Measurements from ENCODE around the gene TIAM2. TPM values are rescaled to one million over a fixed set of nuclear protein-coding genes. Genes with fewer than 3 reads are reported as not detected.

TIAM2 gene
- total RNA-seq, 1 experiment from 2014 or later, result 3.8 TPM

DNA sequence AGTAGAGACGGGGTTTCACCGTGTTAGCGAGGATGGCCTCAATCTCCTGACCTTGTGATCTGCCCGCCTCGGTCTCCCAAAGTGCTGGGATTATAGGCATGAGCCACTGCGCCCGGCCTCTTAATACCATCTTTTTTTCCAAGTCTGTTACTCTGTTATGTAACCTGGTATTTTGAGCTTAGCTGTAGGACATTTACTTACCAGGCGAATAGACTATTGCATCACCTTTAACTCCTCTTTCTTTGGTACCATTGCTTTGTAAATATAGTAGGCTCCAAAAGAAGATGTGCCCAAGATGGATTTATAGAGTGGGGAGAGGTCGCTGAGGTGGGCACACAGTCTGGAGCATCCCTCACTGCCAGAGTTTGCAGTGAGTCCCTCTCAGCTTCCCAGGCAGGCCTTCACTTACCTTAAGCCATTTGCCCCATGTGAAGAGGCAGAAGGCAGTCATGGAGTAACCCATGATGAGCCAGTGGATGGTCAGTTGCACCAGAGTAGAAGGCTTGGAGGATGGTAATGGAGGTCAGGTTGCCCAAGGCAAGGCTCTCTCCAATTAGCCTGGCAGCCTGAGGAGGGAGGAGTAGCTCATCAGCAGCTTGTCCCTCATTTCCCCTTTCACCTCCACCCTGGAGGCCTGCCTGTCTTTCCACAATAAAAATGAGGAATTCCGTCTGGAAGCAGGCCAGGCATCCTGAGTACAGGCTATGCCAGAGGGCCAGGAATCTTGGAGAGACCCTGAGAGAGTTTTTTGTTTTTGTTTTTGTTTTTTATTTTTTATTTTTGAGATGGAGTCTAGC lies 9.7 kb downstream of the TIAM2 start:
- TF ChIP-seq, protein P1, sequence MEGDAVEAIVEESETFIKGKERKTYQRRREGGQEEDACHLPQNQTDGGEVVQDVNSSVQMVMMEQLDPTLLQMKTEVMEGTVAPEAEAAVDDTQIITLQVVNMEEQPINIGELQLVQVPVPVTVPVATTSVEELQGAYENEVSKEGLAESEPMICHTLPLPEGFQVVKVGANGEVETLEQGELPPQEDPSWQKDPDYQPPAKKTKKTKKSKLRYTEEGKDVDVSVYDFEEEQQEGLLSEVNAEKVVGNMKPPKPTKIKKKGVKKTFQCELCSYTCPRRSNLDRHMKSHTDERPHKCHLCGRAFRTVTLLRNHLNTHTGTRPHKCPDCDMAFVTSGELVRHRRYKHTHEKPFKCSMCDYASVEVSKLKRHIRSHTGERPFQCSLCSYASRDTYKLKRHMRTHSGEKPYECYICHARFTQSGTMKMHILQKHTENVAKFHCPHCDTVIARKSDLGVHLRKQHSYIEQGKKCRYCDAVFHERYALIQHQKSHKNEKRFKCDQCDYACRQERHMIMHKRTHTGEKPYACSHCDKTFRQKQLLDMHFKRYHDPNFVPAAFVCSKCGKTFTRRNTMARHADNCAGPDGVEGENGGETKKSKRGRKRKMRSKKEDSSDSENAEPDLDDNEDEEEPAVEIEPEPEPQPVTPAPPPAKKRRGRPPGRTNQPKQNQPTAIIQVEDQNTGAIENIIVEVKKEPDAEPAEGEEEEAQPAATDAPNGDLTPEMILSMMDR (IDR thresholded peaks at IDR 0.05; ENCODE audit: insufficient read depth in 1 of 2, low read depth in 1 of 2, low read length in 1 of 2, severe bottlenecking in 1 of 2, unreplicated experiment in 1 of 2), result no peak
- H3K27me3 Mint-ChIP-seq (ENCODE audit: insufficient read depth, unreplicated experiment), result no peaks in the 10 kb centered on the region

DNA sequence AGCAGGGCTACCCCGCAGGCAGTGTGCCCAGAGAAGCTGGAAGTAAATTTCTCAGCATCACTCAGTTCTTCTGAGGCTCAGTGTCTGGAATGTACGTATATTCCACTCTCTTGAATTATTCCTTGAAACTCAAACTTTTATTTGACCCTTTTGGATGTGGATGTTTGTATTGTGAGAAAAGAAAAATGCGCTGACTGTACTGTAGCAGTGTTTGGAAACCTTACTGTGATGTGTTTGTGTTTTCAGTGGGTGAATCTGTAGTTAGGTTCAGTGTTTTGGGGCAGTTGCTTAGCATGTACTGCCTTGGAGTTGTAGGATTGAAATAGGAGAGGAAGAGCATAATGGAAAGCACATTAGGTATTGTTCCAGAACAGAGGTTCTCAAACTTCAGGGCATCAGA lies 13.5 kb downstream of the TIAM2 start:
- no peak overlapping the region for H3K27ac Mint-ChIP-seq (ENCODE audit: unreplicated experiment)
- CTCF ChIA-PET, result no interaction called here
- H3K4me1 ChIP-seq, result no peaks in the 10 kb centered on the region
- H3K9me3 Mint-ChIP-seq (ENCODE audit: unreplicated experiment), result no peaks in the 10 kb centered on the region
- no peaks in the 10 kb centered on the region for H3K36me3 ChIP-seq (ENCODE audit: control insufficient read depth, insufficient read depth, low read length)
- no peak overlapping the region for H3K4me3 Mint-ChIP-seq (ENCODE audit: unreplicated experiment)
- no peak for DNase-seq
- H3K36me3 Mint-ChIP-seq (ENCODE audit: insufficient read depth, unreplicated experiment), result no peaks in the 10 kb centered on the region
- POLR2A ChIA-PET, result no interaction called here
- no peak overlapping the region for H3K4me3 ChIP-seq (ENCODE audit: low read depth, low read length)
- no peaks in the 10 kb centered on the region for H3K27me3 Mint-ChIP-seq (ENCODE audit: insufficient read depth, unreplicated experiment)
- TF ChIP-seq, protein P1 (IDR thresholded peaks at IDR 0.05; ENCODE audit: insufficient read depth in 1 of 2, low read depth in 1 of 2, low read length in 1 of 2, severe bottlenecking in 1 of 2, unreplicated experiment in 1 of 2), result no peak
- BruUV-seq (replicated peaks), result no TSS peak
- no peaks in the 10 kb centered on the region for H3K4me1 Mint-ChIP-seq (ENCODE audit: low read depth, unreplicated experiment)
- H3K9me3 ChIP-seq, result no peaks in the 10 kb centered on the region
- H3K27me3 ChIP-seq (replicated peaks; ENCODE audit: control insufficient read depth, insufficient read depth, low read length), result no peaks in the 10 kb centered on the region
- intact Hi-C loops (cut with micrococcal nuclease; ENCODE audit: unreplicated experiment), result no loop called here

More for the DNA sequence above, 9.7 kb downstream of the TIAM2 start:
- Histone ChIP-seq H3K4me1 (no peaks in the 10 kb centered on the region), H3K9me3 (no peaks in the 10 kb centered on the region), H3K27me3 (replicated peaks; ENCODE audit: control insufficient read depth, insufficient read depth, low read length) (no peaks in the 10 kb centered on the region), H3K36me3 (ENCODE audit: control insufficient read depth, insufficient read depth, low read length) (no peaks in the 10 kb centered on the region), H3K4me3 (ENCODE audit: low read depth, low read length) (no peak overlapping the region)
- BruUV-seq (replicated peaks), result no TSS peak
- ChIA-PET CTCF (no interaction called here), POLR2A (no interaction called here)
- intact Hi-C loops (cut with micrococcal nuclease; ENCODE audit: unreplicated experiment), result no loop called here
- DNase-seq, result no peak
- no peaks in the 10 kb centered on the region for H3K36me3 Mint-ChIP-seq (ENCODE audit: insufficient read depth, unreplicated experiment)
- no peaks in the 10 kb centered on the region for H3K4me1 Mint-ChIP-seq (ENCODE audit: low read depth, unreplicated experiment)
- no peak overlapping the region for H3K4me3 Mint-ChIP-seq (ENCODE audit: unreplicated experiment)
- H3K27ac Mint-ChIP-seq (ENCODE audit: unreplicated experiment), result no peak overlapping the region
- no peaks in the 10 kb centered on the region for H3K9me3 Mint-ChIP-seq (ENCODE audit: unreplicated experiment)

DNA sequence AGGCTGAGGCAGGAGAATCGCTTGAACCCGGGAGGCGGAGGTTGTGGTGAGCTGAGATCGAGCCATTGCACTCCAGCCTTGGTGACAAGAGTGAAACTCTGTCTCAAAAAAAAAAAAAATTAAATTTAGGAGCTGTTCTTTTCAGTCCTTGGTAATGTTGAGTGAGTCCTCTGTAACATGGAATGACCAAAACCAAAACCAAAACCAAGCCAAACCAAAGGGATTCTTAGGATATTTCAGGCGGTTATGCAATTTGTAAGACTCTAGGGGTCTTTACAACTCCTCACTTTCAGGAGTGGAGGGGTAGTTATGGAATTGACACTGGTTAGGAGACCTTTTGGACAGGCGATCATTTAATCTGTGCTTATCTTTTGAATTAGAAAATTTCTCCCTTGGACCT lies 15.8 kb downstream of the TIAM2 start:
- ChIA-PET POLR2A (no interaction called here), CTCF (no interaction called here)
- Mint-ChIP-seq H3K36me3 (ENCODE audit: insufficient read depth, unreplicated experiment) (no peaks in the 10 kb centered on the region), H3K27me3 (ENCODE audit: insufficient read depth, unreplicated experiment) (no peaks in the 10 kb centered on the region), H3K9me3 (ENCODE audit: unreplicated experiment) (no peaks in the 10 kb centered on the region), H3K4me1 (ENCODE audit: low read depth, unreplicated experiment) (peaks cover 16% of the 10 kb centered on the region), H3K4me3 (ENCODE audit: unreplicated experiment) (no peak overlapping the region), H3K27ac (ENCODE audit: unreplicated experiment) (no peak overlapping the region)
- no peaks in the 10 kb centered on the region for H3K9me3 ChIP-seq
- no peak for DNase-seq
- no peaks in the 10 kb centered on the region for H3K27me3 ChIP-seq (replicated peaks; ENCODE audit: control insufficient read depth, insufficient read depth, low read length)
- H3K36me3 ChIP-seq (ENCODE audit: control insufficient read depth, insufficient read depth, low read length), result no peaks in the 10 kb centered on the region
- H3K4me3 ChIP-seq (ENCODE audit: low read depth, low read length), result no peak overlapping the region
- TF ChIP-seq, protein P1 (IDR thresholded peaks at IDR 0.05; ENCODE audit: insufficient read depth in 1 of 2, low read depth in 1 of 2, low read length in 1 of 2, severe bottlenecking in 1 of 2, unreplicated experiment in 1 of 2), result no peak
- BruUV-seq (replicated peaks), result no TSS peak
- intact Hi-C loops (cut with micrococcal nuclease; ENCODE audit: unreplicated experiment), result no loop called here
- peaks cover 14% of the 10 kb centered on the region; the same call in 1 of the 2 replicates for H3K4me1 ChIP-seq

All from Caco-2 (cell line).